SK-N-SH (cell line): Measurements from ENCODE around the gene AKAP17A.

ENCODE experiments used
- EZH2phosphoT487 ChIP-seq: fragments of 200-600 bp; sonication (generic); IDR thresholded peaks from 2 replicates; pipeline ENCODE4 v1.6.1; 2017; ENCODE audit warnings: low read depth, mixed run types, mild to moderate bottlenecking, antibody characterized with exemption, moderate library complexity, borderline replicate concordance
- GATA2 ChIP-seq: sonication (generic); formaldehyde crosslinking; IDR thresholded peaks from 2 replicates; pipeline ENCODE4 v1.5.0; 2020; ENCODE audit warnings: mild to moderate bottlenecking, missing genetic modification reagents
- RFX5 ChIP-seq: IDR thresholded peaks from 2 replicates; pipeline ENCODE4 v1.6.1; 2012; ENCODE audit warnings: mild to moderate bottlenecking, improper control_type of control experiment, low read length
- SIN3A ChIP-seq: IDR thresholded peaks from 2 replicates; pipeline ENCODE4 v1.6.1; 2012; ENCODE audit warnings: low read depth, mild to moderate bottlenecking, low read length, moderate library complexity, borderline replicate concordance
- TF ChIP-seq, protein P1 (sequence below): fragments of 200-600 bp; sonication (generic); IDR thresholded peaks from 2 replicates; pipeline ENCODE4 v1.6.1; 2017; ENCODE audit warnings: antibody characterized with exemption, mild to moderate bottlenecking, moderate library complexity

DNA sequence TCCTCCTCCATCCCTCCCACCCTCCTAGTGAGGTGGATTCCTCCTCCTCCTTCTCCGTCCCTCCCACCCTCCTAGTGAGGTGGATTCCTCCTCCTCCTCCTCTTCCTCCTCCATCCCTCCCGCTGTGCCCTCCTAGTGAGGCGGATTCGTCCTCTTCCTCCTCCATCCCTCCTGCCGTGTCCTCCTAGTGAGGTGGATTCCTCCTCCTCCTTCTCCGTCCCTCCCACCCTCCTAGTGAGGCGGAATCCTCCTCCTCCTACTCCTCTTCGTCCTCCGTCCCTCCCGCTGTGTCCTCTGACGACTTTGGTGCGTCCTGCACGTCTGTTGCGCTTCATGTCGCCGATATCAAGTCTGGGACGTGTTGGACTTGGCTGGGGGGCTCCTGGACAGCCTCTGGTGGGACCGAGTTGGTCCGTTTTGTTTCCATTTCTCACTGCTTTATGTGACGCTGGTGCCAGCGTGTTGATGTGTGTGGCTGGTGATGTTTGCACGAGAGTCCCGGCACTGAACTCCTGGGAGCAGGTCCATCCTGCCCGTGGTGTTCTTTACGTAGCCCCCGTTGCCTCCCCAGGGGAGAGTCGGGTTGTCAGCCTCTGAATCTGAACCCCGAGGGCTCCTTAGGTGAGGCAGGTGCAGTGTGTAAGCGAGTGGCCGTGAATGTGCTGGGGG, 5.4 kb downstream of the AKAP17A start:
- TF ChIP-seq, protein P1, sequence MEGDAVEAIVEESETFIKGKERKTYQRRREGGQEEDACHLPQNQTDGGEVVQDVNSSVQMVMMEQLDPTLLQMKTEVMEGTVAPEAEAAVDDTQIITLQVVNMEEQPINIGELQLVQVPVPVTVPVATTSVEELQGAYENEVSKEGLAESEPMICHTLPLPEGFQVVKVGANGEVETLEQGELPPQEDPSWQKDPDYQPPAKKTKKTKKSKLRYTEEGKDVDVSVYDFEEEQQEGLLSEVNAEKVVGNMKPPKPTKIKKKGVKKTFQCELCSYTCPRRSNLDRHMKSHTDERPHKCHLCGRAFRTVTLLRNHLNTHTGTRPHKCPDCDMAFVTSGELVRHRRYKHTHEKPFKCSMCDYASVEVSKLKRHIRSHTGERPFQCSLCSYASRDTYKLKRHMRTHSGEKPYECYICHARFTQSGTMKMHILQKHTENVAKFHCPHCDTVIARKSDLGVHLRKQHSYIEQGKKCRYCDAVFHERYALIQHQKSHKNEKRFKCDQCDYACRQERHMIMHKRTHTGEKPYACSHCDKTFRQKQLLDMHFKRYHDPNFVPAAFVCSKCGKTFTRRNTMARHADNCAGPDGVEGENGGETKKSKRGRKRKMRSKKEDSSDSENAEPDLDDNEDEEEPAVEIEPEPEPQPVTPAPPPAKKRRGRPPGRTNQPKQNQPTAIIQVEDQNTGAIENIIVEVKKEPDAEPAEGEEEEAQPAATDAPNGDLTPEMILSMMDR: no peak
- TF ChIP-seq EZH2phosphoT487 (no peak), GATA2 (CRISPR knock-in tag) (no peak), RFX5 (no peak), SIN3A (no peak)
